HAP-1 (cell line): ENCODE results near the gene MKKS.
A peak's percentile ranks its signal among the peaks of the same experiment; 100 is the strongest.

Source experiments
- DNase-seq, 2 experiments: peaks; one replicate each; pipeline ENCODE4 v3.0.0-alpha.2; 2016 to 2020; ENCODE audit warnings: low spot score in 2 of 2
- H3K27me3 ChIP-seq: fragments of 250-450 bp; sonication (Bioruptor Pico); 2 replicates; pipeline ENCODE4 v1.5.1; 2020; ENCODE audit warnings: low read depth, mild to moderate bottlenecking, moderate library complexity
- H3K36me3 ChIP-seq: fragments of 250-450 bp; sonication (Bioruptor Pico); replicated peaks from 2 replicates; pipeline ENCODE4 v1.5.1; 2020; ENCODE audit warnings: mild to moderate bottlenecking
- H3K4me1 ChIP-seq: fragments of 250-450 bp; sonication (Bioruptor Pico); 2 replicates; pipeline ENCODE4 v1.5.1; 2020; ENCODE audit warnings: mild to moderate bottlenecking
- H3K4me3 ChIP-seq: fragments of 250-450 bp; sonication (Bioruptor Pico); 2 replicates; pipeline ENCODE4 v1.5.1; 2020; ENCODE audit warnings: mild to moderate bottlenecking, moderate library complexity
- H3K9me3 ChIP-seq: fragments of 250-450 bp; sonication (Bioruptor Pico); 2 replicates; pipeline ENCODE4 v1.5.1; 2020; ENCODE audit warnings: mild to moderate bottlenecking, moderate library complexity
- in situ Hi-C: fragments of 300-500 bp; cut with MboI; formaldehyde crosslinking; loops from 3 replicates; pipeline ENCODE4 v1.14.3; 2020; ENCODE audit warnings: low sequenced_read_pairs, inconsistent platforms, mixed read lengths

The MKKS gene

GRCh38 chr20:10466855-10467254, 32.8 kb upstream of the MKKS start:
- Histone ChIP-seq H3K4me3 (no peak overlapping the region), H3K4me1 (peaks cover 27% of the 10 kb centered on the region), H3K9me3 (no peaks in the 10 kb centered on the region), H3K27me3 (no peaks in the 10 kb centered on the region), H3K36me3 (no peaks in the 10 kb centered on the region)
- peak in 1 of 2 experiments; percentile 95 for DNase-seq
- in situ Hi-C loops = no loop called here

GRCh38 chr20:10466325-10466724, 32.3 kb upstream of the MKKS start:
- H3K9me3 ChIP-seq = no peaks in the 10 kb centered on the region
- H3K4me3 ChIP-seq = no peak overlapping the region; the same call in 1 of the 2 replicates
- H3K36me3 ChIP-seq = no peaks in the 10 kb centered on the region
- peaks cover 27% of the 10 kb centered on the region for H3K4me1 ChIP-seq
- peak; percentile 81 to 90 for DNase-seq
- H3K27me3 ChIP-seq = no peaks in the 10 kb centered on the region
- in situ Hi-C loops = no loop called here

GRCh38 chr20:10465135-10465534, 31.1 kb upstream of the MKKS start:
- DNase-seq = no peak
- H3K27me3 ChIP-seq = no peaks in the 10 kb centered on the region
- H3K4me3 ChIP-seq = no peak overlapping the region
- H3K36me3 ChIP-seq = no peaks in the 10 kb centered on the region
- H3K4me1 ChIP-seq = peaks cover 27% of the 10 kb centered on the region
- in situ Hi-C loops = no loop called here
- no peaks in the 10 kb centered on the region for H3K9me3 ChIP-seq

GRCh38 chr20:10463622-10464021, 29.6 kb upstream of the MKKS start:
- H3K4me1 ChIP-seq = peaks cover 27% of the 10 kb centered on the region
- no peak for DNase-seq
- no peak overlapping the region for H3K4me3 ChIP-seq
- H3K9me3 ChIP-seq = no peaks in the 10 kb centered on the region
- no peaks in the 10 kb centered on the region for H3K36me3 ChIP-seq
- in situ Hi-C loops = no loop called here
- H3K27me3 ChIP-seq = no peaks in the 10 kb centered on the region

- Histone ChIP-seq H3K36me3 (no peaks in the 10 kb centered on the region), H3K9me3 (no peaks in the 10 kb centered on the region), H3K4me1 (peaks cover 16% of the 10 kb centered on the region), H3K4me3 (no peak overlapping the region), H3K27me3 (no peaks in the 10 kb centered on the region)
- in situ Hi-C loops = no loop called here
- no peak for DNase-seq
These were observed 28.5 kb upstream of the MKKS start for GRCh38 chr20:10462516-10462915.

- Histone ChIP-seq H3K36me3 (no peaks in the 10 kb centered on the region), H3K4me1 (peaks cover 12% of the 10 kb centered on the region), H3K9me3 (no peaks in the 10 kb centered on the region), H3K27me3 (no peaks in the 10 kb centered on the region), H3K4me3 (no peak overlapping the region)
- in situ Hi-C loops = no loop called here
- no peak for DNase-seq
These were observed 27.5 kb upstream of the MKKS start for GRCh38 chr20:10461495-10461894.

- no peaks in the 10 kb centered on the region for H3K36me3 ChIP-seq
- H3K9me3 ChIP-seq = no peaks in the 10 kb centered on the region
- no peak for DNase-seq
- no peak overlapping the region for H3K4me3 ChIP-seq
- no peaks in the 10 kb centered on the region for H3K4me1 ChIP-seq
- H3K27me3 ChIP-seq = no peaks in the 10 kb centered on the region
- in situ Hi-C loops = no loop called here
These were observed 20.2 kb upstream of the MKKS start for GRCh38 chr20:10454151-10454750.

GRCh38 chr20:10453241-10453640, 19.2 kb upstream of the MKKS start:
- H3K4me1 ChIP-seq = peaks cover 8% of the 10 kb centered on the region
- in situ Hi-C loops = no loop called here
- H3K9me3 ChIP-seq = no peaks in the 10 kb centered on the region
- no peaks in the 10 kb centered on the region for H3K36me3 ChIP-seq
- no peak overlapping the region for H3K4me3 ChIP-seq
- no peak for DNase-seq
- H3K27me3 ChIP-seq = no peaks in the 10 kb centered on the region

GRCh38 chr20:10449270-10449669, 15.2 kb upstream of the MKKS start:
- no peaks in the 10 kb centered on the region for H3K9me3 ChIP-seq
- H3K4me3 ChIP-seq = no peak overlapping the region
- peaks cover 28% of the 10 kb centered on the region for H3K4me1 ChIP-seq
- DNase-seq = no peak
- no peaks in the 10 kb centered on the region for H3K27me3 ChIP-seq
- in situ Hi-C loops = no loop called here
- H3K36me3 ChIP-seq = no peaks in the 10 kb centered on the region

- H3K36me3 ChIP-seq = no peaks in the 10 kb centered on the region
- peak; percentile 43 to 69 for DNase-seq
- no peaks in the 10 kb centered on the region for H3K9me3 ChIP-seq
- no peak overlapping the region for H3K4me3 ChIP-seq
- H3K27me3 ChIP-seq = no peaks in the 10 kb centered on the region
- H3K4me1 ChIP-seq = peaks cover 28% of the 10 kb centered on the region
- in situ Hi-C loops = no loop called here
These were observed 14.5 kb upstream of the MKKS start for GRCh38 chr20:10448270-10449156.

- Histone ChIP-seq H3K4me1 (peaks cover 28% of the 10 kb centered on the region), H3K36me3 (no peaks in the 10 kb centered on the region), H3K9me3 (no peaks in the 10 kb centered on the region), H3K27me3 (no peaks in the 10 kb centered on the region), H3K4me3 (no peak overlapping the region)
- in situ Hi-C loops = no loop called here
- DNase-seq = peak; percentile 26 to 28
These were observed 13.0 kb upstream of the MKKS start for GRCh38 chr20:10447028-10447427.

GRCh38 chr20:10445758-10446157, 11.7 kb upstream of the MKKS start:
- H3K36me3 ChIP-seq = no peaks in the 10 kb centered on the region
- no peaks in the 10 kb centered on the region for H3K9me3 ChIP-seq
- H3K27me3 ChIP-seq = no peaks in the 10 kb centered on the region
- in situ Hi-C loops = no loop called here
- no peak for DNase-seq
- H3K4me3 ChIP-seq = no peak overlapping the region
- H3K4me1 ChIP-seq = peaks cover 28% of the 10 kb centered on the region

GRCh38 chr20:10443936-10444335, 9.9 kb upstream of the MKKS start:
- H3K36me3 ChIP-seq = no peaks in the 10 kb centered on the region
- H3K4me3 ChIP-seq = no peak overlapping the region
- no peak for DNase-seq
- in situ Hi-C loops = no loop called here
- H3K27me3 ChIP-seq = no peaks in the 10 kb centered on the region
- H3K9me3 ChIP-seq = no peaks in the 10 kb centered on the region
- H3K4me1 ChIP-seq = peaks cover 26% of the 10 kb centered on the region

- no peaks in the 10 kb centered on the region for H3K9me3 ChIP-seq
- no peak overlapping the region for H3K4me3 ChIP-seq
- no peak for DNase-seq
- no peaks in the 10 kb centered on the region for H3K27me3 ChIP-seq
- peaks cover 5% of the 10 kb centered on the region; the same call in 1 of the 2 replicates for H3K4me1 ChIP-seq
- no peaks in the 10 kb centered on the region for H3K36me3 ChIP-seq
- in situ Hi-C loops = no loop called here
These were observed 4.2 kb upstream of the MKKS start for GRCh38 chr20:10438217-10438616.
